GM21528 (cell line): Measurements from ENCODE around the gene AGAP1.

ENCODE experiments used
- ATAC-seq: cut with Tn5 transposase; IDR thresholded peaks from one replicate; pipeline ENCODE4 v1.9.1; 2021; ENCODE audit warnings: mild to moderate bottlenecking, moderate library complexity; ENCODE audit not compliant: unreplicated experiment, low FRiP score

AGAP1 gene

DNA sequence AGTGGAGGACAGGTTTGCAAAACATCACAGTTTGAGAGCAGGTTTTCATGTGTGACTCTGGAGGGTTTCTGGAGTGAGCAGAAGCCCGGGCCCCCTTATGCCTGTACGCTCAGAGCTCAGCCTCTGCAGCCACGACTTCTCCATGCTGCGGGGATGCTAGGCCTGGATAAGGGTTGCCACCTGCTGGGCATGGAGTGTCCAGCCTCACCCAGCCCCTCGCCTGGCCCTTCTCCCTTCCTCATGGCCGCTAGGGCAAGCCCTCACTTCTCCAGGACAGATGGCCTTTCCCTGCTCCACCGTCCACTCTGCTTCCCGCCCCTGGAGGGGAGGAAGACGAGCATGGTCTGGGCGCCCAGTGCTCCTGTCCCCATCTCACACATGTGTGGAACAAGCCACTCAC, 355.6 kb downstream of the AGAP1 start:
- no peak for ATAC-seq

GRCh38 chr2:235850289-235850688, 356.4 kb downstream of the AGAP1 start:
- ATAC-seq = no peak

DNA sequence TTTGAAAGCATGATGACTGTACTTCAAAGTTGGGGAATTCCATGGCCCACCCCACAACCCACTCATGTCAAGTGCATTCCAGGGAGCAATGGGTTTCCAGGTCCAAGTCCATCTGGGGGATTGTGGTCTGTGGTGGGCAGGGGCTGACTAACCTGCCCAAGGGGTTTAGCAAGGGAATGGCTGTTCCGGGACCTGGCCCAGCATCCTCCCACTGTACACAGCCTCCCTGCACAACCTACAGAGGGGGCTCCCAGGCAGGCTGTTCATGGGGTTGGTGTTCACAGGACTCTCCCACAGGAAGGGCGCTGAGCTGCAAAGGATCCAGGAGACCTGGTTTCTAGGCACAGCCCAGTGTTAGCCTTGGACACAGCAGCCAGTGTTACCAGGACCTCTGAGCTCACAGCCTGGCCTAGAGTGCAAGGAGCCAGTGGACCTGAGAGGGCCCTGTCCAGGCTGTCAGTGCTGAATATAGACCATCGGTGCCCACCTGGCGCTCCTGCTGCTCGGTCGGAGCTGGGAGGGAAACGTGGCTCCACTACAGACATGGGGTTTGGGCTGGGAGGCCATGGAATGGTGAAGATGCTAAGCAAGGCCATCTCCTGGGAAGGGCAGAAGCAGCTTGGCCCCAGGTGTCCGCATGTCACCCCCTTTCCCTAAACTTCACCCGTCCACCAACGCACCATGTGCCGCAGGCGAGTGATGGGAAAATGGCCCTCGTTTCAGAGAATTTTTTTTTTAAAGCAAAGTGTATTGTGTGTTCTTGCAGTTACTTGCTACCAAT, 357.1 kb downstream of the AGAP1 start:
- ATAC-seq = no peak

- no peak for ATAC-seq
These were observed 358.1 kb downstream of the AGAP1 start for GRCh38 chr2:235851828-235852525.

DNA sequence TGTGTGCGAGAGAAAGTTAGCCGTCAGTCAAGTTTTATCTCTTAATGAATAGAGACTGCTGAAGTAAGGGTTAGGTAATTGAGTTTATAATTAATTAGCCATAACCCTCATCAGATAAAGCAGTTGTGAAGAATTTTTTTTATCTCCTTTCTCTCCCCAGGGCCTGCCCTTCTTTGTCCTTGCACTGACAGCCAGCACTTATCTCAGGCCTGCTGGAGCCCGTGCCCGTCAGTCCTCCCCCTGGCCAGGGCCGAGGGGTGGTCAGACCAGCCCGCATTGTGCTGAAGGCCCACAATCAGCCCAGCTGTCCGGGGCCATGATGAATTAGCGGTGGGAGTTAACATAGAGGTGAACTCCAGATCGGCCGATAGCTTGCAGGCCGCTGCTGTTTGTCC, 358.7 kb downstream of the AGAP1 start:
- ATAC-seq = no peak

DNA sequence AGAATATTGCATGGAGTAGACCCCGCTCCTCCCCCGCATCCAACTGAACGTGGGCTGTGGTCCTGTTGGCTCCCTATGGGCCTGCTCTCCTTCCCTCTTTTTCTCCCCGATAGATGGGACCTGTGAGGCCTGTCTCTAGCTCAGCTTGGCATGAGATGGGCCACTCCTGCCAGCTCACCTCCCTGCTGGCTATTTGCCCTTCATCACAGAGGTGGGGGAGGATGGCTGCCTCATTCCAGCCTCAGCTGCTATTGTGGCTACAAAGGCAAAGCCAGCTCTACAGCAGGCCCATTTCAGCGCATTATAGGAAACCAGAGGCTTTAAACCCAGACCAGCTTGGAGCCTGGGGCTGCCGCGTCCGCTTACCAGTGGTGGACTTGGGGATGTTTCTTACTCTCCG, 360.4 kb downstream of the AGAP1 start:
- ATAC-seq = no peak

DNA sequence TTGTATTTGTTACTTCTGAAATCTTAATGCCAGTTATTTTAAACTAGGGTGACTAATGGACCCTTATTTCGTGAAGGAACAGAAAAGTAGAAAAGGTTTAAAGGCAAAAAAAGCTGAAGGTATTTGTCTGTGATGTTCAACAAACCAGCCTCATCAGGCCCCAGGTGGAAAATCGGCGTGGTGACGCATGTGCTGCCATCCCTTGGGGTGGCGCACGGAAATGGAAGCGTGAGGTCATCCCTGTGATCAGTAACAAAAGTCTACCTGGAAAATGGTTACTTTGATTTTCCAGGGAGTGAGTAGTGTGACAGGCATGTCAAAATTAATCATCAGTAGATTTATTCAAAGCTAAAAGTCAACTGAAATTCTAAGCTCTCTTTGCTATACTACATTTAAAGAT, 361.2 kb downstream of the AGAP1 start:
- no peak for ATAC-seq

DNA sequence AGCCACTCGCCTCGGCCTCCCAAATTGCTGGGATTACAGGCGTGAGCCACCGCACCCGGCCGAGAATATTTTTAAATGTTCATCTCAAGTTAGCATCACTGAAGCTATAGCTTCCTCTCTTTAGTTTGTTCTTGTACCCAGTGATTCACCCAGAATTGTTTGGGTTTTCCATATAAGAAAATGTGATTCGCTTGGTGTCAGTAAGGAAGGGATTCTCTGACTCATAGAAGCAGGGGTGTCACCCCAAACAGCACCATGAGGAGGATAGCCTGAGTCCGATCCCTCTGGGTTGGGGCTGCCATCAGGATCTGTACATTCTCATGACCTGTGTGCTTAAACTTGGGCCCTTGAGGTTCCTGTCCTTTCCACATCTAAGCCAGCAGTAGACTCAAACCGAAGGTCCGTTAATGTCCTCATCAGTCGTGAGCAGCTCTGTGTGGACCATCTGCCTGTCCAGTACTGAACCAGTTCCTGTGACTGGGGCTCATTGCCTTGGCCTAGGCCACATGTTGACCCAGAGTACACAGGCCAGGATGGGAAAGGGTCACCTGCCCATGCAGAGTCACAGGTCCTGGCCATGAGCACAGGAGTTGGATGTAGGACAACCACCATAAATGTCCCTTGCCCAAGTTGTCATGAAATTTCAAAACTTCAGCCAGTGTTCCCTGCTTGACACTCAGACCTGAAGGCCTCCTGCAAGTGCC, 362.5 kb downstream of the AGAP1 start:
- ATAC-seq = no peak

- no peak for ATAC-seq
These were observed 363.8 kb downstream of the AGAP1 start for GRCh38 chr2:235857598-235857997.

- ATAC-seq = no peak
These were observed 365.0 kb downstream of the AGAP1 start for GRCh38 chr2:235858881-235859280.

DNA sequence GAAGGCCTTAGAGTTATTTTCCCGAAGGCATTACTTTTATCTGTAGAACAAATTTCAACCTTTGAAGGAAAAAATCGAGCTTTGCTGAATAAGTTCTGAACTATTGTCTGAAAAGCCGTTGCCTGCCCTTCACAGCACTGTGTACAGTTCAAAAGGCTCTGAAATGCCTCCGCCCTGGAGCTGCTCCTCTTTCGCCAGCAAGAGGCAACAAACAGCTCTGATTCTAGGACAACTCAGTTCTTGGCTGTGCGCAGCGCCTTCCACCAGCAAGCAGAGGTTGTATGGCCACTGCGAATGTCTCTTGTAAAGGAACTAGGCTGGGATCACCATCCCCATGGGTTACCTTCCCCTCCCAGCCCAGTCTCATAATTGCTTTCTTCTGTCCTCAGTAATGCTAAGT, 365.8 kb downstream of the AGAP1 start:
- ATAC-seq = no peak

- no peak for ATAC-seq
These were observed 366.3 kb downstream of the AGAP1 start for GRCh38 chr2:235860111-235860510.

- ATAC-seq = no peak
These were observed 367.0 kb downstream of the AGAP1 start for GRCh38 chr2:235860871-235861270.

DNA sequence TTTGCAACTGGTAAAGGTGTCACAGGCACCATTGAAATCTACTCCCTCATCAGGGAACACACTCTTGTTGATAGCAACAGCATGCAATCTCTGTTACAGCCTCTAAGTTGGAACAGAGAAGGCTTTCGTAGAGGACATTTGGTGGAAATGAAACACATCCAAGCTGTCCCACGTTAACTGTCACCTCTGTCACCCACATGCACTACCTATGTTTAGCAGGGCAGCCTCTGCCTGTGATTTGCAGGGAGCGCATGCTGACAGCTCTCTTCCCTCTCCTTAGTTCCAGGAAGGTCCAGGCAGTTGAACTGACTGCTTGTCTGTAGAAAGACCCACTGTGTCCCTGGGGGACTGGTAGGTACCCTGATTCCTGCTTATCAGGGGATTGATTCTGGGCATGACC, 367.5 kb downstream of the AGAP1 start:
- no peak for ATAC-seq

- no peak for ATAC-seq
These were observed 369.6 kb downstream of the AGAP1 start for GRCh38 chr2:235863414-235863813.

GRCh38 chr2:235864302-235864701, 370.5 kb downstream of the AGAP1 start:
- no peak for ATAC-seq

GRCh38 chr2:235864733-235865515, 371.1 kb downstream of the AGAP1 start:
- ATAC-seq = no peak

DNA sequence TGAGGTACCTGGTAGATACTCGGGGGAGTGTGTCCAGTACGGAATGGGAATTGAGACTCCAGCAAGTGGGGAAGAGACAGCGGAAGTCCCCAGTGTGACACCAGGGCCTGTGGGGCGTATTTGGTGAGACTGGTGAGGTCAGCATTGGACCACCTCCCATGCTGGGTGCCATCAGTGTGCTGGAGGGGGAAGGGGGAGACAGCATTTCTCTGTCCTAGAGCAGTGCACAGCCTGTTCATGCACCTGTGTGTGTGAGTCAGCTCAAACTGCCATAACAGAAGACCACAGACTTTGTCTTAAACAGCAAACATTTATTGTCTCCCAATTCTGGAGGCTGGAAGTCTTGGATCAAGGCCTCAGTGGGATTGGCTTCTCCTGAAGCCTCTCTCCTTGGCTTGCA, 372.5 kb downstream of the AGAP1 start:
- no peak for ATAC-seq

DNA sequence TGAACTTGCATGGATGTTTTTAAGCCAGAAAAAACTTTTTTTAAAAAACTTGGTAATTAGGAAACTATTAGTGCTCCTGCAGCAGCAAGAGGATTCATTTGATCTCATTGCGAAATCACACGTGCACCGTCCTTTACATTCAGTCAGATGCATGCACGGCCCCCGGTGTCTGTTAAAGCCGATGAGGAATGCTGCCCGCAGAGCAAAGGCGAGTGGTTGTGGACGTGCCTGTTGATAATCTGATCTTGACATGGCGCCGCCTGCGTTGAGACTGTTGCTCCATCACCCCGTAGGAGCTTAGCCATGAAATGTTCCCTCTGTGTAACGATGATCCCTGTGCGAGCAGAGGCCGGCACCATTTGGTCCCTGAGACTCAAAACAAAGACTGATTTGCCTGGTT, 374.4 kb downstream of the AGAP1 start:
- no peak for ATAC-seq

GRCh38 chr2:235868645-235869044, 374.8 kb downstream of the AGAP1 start:
- ATAC-seq = no peak

- ATAC-seq = no peak
These were observed 376.7 kb downstream of the AGAP1 start for GRCh38 chr2:235870515-235870914.
